Stimulated activated CD8-positive, alpha-beta memory T cell treated with anti-CD3 and anti-CD28 coated beads, Interleukin-4, amount 100 ng/mL, for 24 hours (primary cell): ENCODE data around the gene LORICRIN.

Experiments used
- DNase-seq: peaks from one replicate; pipeline ENCODE4 v3.0.0-alpha.2; 2020; ENCODE audit warnings: low read depth

Gene LORICRIN

GRCh38 chr1:153250166-153250565, 9.3 kb upstream of the LORICRIN start:
- DNase-seq: no peak

GRCh38 chr1:153251087-153251486, 8.4 kb upstream of the LORICRIN start:
- DNase-seq: no peak

- DNase-seq: no peak
Measured at GRCh38 chr1:153251562-153251961, 7.9 kb upstream of the LORICRIN start.

GRCh38 chr1:153251988-153252387, 7.5 kb upstream of the LORICRIN start:
- no peak for DNase-seq

DNA sequence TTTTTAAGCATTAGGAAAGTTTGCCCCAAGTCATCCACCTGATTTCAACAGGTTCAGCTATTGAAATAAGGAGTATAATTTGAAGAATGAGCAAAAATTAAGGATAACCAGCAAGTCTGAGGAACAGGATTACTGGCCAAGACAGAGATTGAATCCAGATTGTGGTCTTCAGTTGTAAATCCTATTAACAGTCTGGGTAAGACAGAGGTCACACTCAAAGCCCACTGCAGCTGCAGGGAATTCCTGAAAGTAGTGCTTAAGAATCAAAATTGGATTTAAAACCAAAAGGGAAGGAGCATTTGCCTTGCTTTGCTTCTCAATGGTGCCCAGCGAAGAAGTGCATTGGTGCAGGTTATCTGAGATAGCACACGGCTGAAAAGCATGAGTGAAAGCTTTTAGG, 6.4 kb upstream of the LORICRIN start:
- no peak for DNase-seq

DNA sequence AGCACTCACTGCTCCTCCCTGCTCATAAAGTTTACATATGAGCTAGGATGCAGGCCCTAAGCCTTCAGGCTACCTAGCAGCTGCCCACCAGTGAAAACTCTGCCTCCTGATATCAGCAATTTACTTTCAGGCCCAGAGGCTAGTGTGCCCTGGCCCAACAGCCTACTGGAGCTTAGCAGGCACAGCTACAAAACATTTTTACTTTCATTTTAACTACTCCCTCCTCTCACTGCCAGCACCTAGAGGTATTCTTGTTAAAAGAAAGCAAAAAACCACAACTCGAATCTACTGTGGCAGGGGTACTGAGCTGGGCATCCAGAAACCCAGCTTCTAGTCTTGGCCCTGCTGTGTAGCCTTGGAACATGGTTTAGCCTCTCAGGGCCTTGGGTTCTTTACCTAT, 5.8 kb upstream of the LORICRIN start:
- no peak for DNase-seq

DNA sequence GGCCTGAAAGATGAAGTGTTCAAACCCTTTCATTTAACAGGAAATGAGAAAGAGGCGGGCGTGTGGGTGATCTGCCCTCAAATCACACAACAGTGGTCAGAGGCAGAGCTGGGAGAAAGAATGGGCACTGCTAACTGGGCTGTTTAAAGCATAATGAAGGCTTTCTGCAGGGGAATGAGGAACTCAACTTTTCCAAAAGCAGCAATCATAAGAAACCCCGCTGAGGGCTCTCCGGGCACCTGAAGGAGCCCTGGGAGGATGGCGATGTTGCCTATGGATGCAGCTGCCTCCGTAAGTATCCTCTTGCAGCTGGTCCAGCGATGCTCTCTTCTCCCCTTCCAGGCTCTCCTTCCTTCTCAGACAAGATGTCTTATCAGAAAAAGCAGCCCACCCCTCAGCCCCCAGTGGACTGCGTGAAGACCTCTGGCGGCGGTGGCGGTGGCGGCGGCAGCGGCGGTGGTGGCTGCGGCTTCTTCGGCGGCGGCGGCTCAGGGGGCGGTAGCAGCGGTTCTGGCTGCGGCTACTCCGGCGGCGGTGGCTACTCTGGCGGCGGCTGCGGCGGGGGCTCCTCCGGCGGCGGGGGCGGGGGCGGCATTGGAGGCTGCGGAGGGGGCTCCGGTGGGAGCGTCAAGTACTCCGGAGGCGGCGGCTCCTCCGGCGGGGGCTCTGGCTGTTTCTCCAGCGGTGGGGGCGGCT, 1.2 kb downstream of the LORICRIN start:
- DNase-seq: peak; percentile 4

GRCh38 chr1:153261281-153262069, 2.0 kb downstream of the LORICRIN start:
- peak; percentile 2 for DNase-seq

GRCh38 chr1:153262070-153262366, 2.5 kb downstream of the LORICRIN start:
- no peak for DNase-seq

DNA sequence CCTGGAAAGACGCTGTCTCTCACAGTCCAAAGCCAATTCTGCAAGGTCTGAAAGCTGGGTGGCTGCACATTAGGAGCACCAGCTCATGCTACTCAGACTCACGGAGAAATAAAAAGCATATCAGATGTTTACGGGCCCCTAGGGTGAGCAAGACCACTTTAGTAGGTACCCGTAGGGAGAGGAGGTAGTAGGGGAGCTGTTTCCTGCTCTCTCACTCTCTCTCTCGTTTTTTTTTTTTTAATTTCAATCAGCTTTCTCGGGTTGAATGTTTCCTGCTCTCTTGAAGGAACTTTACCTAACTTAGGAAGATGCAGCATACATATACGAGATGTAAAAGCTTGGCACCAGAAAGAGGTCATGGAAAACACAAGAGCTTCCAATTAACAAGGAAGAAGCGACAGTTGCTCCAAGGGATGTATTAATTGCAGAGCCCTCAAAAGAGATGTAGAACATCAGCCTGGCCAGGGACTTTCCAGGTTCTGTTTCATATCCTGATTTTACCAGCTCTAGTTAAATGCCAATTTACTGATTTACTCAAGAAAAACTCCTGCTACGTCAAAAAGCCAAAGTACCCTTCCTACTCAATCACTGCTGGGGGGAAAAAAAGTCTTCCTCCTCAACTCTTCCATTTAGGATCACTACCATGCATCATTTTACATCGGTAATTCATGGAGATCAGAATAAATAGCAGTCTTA, 3.1 kb downstream of the LORICRIN start:
- no peak for DNase-seq

DNA sequence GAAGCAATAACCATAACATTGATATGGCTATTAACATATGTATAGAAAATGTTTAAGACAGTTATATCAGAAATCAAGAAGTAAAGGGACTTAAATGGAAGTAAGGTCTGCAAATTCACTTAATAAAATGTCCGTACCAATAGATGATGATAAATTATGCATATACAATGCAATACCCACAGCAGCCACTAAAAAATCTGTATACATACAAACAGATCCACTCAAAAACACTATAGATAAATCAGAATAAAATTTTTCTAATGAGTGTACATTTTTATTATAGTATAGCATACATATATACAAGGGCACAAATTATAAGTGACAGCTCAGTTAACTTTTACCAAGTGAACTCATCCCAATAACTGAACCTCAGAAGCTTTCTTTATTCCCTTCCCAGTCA, 6.0 kb downstream of the LORICRIN start:
- DNase-seq: no peak

DNA sequence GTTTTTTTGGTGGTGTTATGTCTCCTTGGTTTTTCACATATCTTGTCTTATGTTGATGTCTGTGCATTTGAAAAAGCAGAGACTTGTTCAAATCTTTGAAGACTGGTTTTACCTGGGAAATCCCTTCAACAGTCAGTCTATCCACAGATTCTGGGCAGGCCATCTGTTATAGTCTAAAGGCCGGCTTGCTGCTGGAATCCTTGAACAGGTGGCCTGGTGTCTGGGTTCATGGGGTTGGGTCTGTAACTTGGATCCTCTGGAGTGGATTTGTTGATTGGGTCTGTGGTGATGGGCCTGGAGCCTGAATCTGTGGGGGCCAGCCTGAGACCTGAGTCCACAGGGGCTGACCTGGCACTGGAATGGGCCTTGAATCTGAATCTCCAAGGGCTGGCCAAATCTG, 12.2 kb downstream of the LORICRIN start:
- DNase-seq: no peak

GRCh38 chr1:153272186-153272585, 12.7 kb downstream of the LORICRIN start:
- no peak for DNase-seq

DNA sequence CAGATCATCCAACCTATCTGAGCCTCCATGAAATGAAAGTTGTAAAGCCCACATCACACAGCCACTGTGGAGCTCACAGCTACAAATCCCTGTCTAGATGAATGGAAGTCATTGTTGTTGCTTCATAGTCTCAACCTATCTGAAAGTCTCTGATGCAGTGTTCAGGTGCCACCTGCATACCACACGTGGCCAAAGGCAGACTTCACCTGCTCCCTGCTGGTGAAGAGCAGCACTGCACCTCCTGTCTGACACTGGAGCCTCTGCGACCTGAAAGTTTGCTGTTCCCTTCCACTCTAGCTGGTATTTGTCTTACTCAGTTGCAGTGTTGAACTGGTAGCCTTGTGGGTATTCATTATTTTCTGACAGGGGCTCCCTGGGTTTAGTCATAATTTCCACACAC, 18.4 kb downstream of the LORICRIN start:
- peak; percentile 2 for DNase-seq

DNA sequence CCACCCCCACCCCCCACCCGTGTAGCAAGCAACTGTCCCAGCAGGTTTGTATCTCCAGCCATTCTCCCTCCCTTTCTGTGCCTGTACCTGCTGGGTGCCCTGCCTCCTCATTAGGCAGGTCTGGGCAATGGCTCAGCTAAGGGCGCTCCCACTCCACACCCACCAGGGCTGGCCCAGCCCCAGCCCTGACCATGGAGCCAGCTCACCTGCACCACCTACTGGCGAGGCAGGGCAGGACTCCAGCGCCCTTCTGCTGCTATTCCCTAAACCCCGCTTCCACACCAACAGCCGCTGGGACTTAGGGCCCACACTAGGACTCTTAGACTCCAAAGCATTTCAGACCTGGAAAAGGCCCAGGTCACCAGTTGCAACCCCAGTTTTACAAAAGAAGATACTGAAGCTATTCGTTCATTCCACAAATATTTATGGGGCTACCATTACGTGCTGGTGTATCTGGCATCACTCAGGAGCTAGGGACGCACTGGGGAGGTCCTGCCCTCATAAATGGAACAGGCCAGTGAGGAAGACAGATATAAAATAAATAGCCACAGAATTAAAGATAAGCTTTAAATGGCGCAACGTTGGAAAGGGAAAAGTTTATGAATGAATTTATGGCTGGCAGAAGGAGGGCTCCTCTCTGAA, 29.3 kb downstream of the LORICRIN start:
- peak; percentile 8 for DNase-seq

DNA sequence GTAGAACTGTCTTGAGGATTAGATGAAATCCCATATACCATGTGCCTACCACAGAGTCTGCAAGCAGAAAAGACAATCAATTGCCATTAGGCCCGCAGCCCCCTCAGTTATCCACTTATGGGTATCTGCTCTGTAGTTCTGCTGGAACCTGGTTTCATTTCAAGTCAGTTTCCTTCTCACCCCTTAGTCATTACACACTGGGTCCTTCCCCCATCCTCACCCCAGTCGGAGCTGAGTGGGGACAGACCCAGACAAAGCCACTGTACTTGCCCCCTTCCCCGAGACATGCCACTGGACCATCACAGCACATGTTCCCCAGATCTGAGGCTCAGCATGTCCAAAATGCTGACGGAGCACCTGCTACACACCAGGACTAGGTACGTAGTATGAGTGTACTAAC, 32.0 kb downstream of the LORICRIN start:
- no peak for DNase-seq

GRCh38 chr1:153292185-153292584, 32.7 kb downstream of the LORICRIN start:
- DNase-seq: no peak

- no peak for DNase-seq
Measured at GRCh38 chr1:153292740-153293479, 33.4 kb downstream of the LORICRIN start.

GRCh38 chr1:153293480-153293775, 33.9 kb downstream of the LORICRIN start:
- no peak for DNase-seq

GRCh38 chr1:153293851-153294250, 34.4 kb downstream of the LORICRIN start:
- no peak for DNase-seq

DNA sequence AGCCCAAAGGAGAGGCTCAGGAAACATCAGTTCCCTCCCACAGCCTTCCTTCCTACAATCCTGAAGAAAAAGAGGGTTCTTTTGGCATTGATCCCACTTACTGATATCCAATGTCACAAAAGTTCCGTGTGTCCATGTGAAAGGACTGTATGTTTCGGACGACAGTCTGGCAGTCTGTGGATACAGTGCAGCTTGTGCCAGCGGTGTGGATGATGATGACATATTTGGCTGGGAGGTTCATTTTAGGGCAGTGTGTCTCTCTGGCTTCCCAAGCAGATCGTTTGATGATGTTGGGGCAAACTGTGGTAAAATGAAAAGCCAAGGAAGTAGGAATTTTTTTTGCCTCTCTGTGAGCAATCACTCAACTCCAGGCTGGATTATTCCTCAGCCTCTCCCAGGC, 42.8 kb downstream of the LORICRIN start:
- DNase-seq: no peak

- no peak for DNase-seq
Measured at GRCh38 chr1:153305682-153306081, 46.2 kb downstream of the LORICRIN start.
